NCI-H1930 (cell line): Measurements from ENCODE around the gene ZNF829.

Experiments used
- DNase-seq, 2 experiments: peaks; one replicate each; lab custom pipeline; 2025; lab: John Stamatoyannopoulos, UW

The ZNF829 gene

GRCh38 chr19:36915992-36916830, at the start of gene ZNF829, which contains the start of gene ZNF568:
Gene ZNF829, minus strand, starts transcription at chr19:36916291. Its CDS starts 1,124 bp downstream, at chr19:36915167.
Gene ZNF568, plus strand, starts transcription at chr19:36916332. Its CDS starts 6,439 bp downstream, at chr19:36922771.
- DNase-seq: peak; percentile 73 to 82

- peak in 1 of 2 experiments; percentile 33 for DNase-seq
These were observed 47.2 kb upstream of the ZNF829 start for GRCh38 chr19:36963280-36963679.

- DNase-seq: no peak
These were observed 46.3 kb upstream of the ZNF829 start for GRCh38 chr19:36962346-36962745.

- no peak for DNase-seq
These were observed 34.4 kb upstream of the ZNF829 start for GRCh38 chr19:36950335-36951119.

- peak in 1 of 2 experiments; percentile 8 for DNase-seq
These were observed 23.1 kb upstream of the ZNF829 start for GRCh38 chr19:36939153-36939552.

GRCh38 chr19:36931684-36932083, 15.6 kb upstream of the ZNF829 start:
- no peak for DNase-seq

- no peak for DNase-seq
These were observed 2.0 kb upstream of the ZNF829 start for GRCh38 chr19:36918090-36918489.

GRCh38 chr19:36916991-36917390, 900 bp upstream of the ZNF829 start:
- no peak for DNase-seq

GRCh38 chr19:36898422-36898821, 17.7 kb downstream of the ZNF829 start:
- no peak for DNase-seq

GRCh38 chr19:36894849-36895383, 21.2 kb downstream of the ZNF829 start:
- no peak for DNase-seq

- no peak for DNase-seq
These were observed 24.2 kb downstream of the ZNF829 start for GRCh38 chr19:36891768-36892357.

- DNase-seq: no peak
These were observed 38.8 kb downstream of the ZNF829 start for GRCh38 chr19:36876993-36877938.

GRCh38 chr19:36851898-36852297, 64.2 kb downstream of the ZNF829 start:
- no peak for DNase-seq

- peak; percentile 95 to 96 for DNase-seq
These were observed 65.3 kb downstream of the ZNF829 start, which contains the start of gene ZNF345 for GRCh38 chr19:36850559-36851442. Gene ZNF345, plus strand, starts transcription at chr19:36850876. Its CDS starts 25,955 bp downstream, at chr19:36876831.

GRCh38 chr19:36849701-36850558, 66.2 kb downstream of the ZNF829 start:
- peak; percentile 85 to 90 for DNase-seq

GRCh38 chr19:36847968-36848367, 68.1 kb downstream of the ZNF829 start:
- DNase-seq: no peak

- no peak for DNase-seq
These were observed 77.2 kb downstream of the ZNF829 start for GRCh38 chr19:36838784-36839324.
